ENCODE results near the gene BBS12.

DNA sequence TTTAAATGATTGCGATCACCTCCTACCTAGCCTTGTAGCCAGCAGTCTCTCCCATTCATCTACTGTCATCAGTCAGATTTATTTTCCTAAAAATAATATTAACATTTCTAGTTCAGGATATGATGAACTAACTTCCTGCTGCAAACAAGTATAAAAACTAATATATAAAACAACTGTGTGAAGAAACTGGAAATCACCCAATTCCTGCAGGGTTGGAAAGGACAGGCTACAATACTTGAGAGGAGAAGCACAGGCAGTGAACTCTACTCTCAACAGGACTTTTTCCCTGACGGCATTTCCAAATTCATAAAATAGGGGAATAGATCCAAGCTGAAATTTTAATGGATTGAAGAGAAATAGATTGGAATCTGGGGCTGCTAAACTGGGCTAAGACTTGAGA, 14.2 kb upstream of the BBS12 start:
- TF ChIP-seq, protein P1, sequence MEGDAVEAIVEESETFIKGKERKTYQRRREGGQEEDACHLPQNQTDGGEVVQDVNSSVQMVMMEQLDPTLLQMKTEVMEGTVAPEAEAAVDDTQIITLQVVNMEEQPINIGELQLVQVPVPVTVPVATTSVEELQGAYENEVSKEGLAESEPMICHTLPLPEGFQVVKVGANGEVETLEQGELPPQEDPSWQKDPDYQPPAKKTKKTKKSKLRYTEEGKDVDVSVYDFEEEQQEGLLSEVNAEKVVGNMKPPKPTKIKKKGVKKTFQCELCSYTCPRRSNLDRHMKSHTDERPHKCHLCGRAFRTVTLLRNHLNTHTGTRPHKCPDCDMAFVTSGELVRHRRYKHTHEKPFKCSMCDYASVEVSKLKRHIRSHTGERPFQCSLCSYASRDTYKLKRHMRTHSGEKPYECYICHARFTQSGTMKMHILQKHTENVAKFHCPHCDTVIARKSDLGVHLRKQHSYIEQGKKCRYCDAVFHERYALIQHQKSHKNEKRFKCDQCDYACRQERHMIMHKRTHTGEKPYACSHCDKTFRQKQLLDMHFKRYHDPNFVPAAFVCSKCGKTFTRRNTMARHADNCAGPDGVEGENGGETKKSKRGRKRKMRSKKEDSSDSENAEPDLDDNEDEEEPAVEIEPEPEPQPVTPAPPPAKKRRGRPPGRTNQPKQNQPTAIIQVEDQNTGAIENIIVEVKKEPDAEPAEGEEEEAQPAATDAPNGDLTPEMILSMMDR (IDR thresholded peaks at IDR 0.05) = no peak
- TF ChIP-seq POLR2A (IDR thresholded peaks at IDR 0.05) = no peak
